GM23248 (cell line): ENCODE data around the gene KDM5B. TPM values are rescaled to one million over a fixed set of nuclear protein-coding genes. Genes with fewer than 3 reads are reported as not detected.
A peak's percentile ranks its signal among the peaks of the same experiment; 100 is the strongest.

ENCODE experiments used
- DNase-seq: peaks from one replicate; pipeline ENCODE4 v3.0.0-alpha.2; 2015
- H2AFZ ChIP-seq: fragments of 200-600 bp; sonication (generic); 2 replicates; pipeline ENCODE4 v1.6.1; 2016; ENCODE audit warnings: antibody characterized with exemption
- H3F3A ChIP-seq: fragments of 200-600 bp; sonication (generic); 2 replicates; pipeline ENCODE4 v1.6.1; 2016; ENCODE audit warnings: mild to moderate bottlenecking, antibody characterized with exemption, mixed run types; ENCODE audit not compliant: insufficient read depth
- H3K27ac ChIP-seq: fragments of 200-600 bp; sonication (generic); 2 replicates; pipeline ENCODE4 v1.5.1; 2016; ENCODE audit warnings: mild to moderate bottlenecking
- H3K27me3 ChIP-seq: fragments of 200-600 bp; sonication (generic); replicated peaks from 2 replicates; pipeline ENCODE4 v1.6.1; 2016; ENCODE audit warnings: mild to moderate bottlenecking; ENCODE audit not compliant: insufficient read depth
- H3K36me3 ChIP-seq: fragments of 200-600 bp; sonication (generic); 2 replicates; pipeline ENCODE4 v1.6.1; 2016; ENCODE audit warnings: low read depth, mild to moderate bottlenecking
- H3K4me1 ChIP-seq: fragments of 200-600 bp; sonication (generic); 2 replicates; pipeline ENCODE4 v1.6.1; 2016; ENCODE audit warnings: mild to moderate bottlenecking; ENCODE audit not compliant: insufficient read depth
- H3K4me2 ChIP-seq: fragments of 200-600 bp; sonication (generic); one replicate; pipeline ENCODE4 v1.6.1; 2016; ENCODE audit warnings: mild to moderate bottlenecking; ENCODE audit not compliant: unreplicated experiment
- H3K4me3 ChIP-seq: fragments of 200-600 bp; sonication (generic); 2 replicates; pipeline ENCODE4 v1.5.1; 2016; ENCODE audit warnings: mild to moderate bottlenecking
- H3K79me2 ChIP-seq: fragments of 200-600 bp; sonication (generic); 2 replicates; pipeline ENCODE4 v1.6.1; 2016; ENCODE audit warnings: mild to moderate bottlenecking; ENCODE audit not compliant: insufficient read depth
- H3K9ac ChIP-seq: fragments of 200-600 bp; sonication (generic); 2 replicates; pipeline ENCODE4 v1.6.1; 2016; ENCODE audit warnings: mild to moderate bottlenecking
- H3K9me2 ChIP-seq: fragments of 200-600 bp; sonication (generic); 2 replicates; pipeline ENCODE4 v1.6.1; 2016; ENCODE audit warnings: mixed run types, mild to moderate bottlenecking, moderate library complexity; ENCODE audit not compliant: insufficient read depth
- H3K9me3 ChIP-seq: fragments of 200-600 bp; sonication (generic); one replicate; pipeline ENCODE4 v1.6.1; 2017; ENCODE audit warnings: low read depth
- H4K20me1 ChIP-seq: fragments of 200-600 bp; sonication (generic); 2 replicates; pipeline ENCODE4 v1.6.0; 2016; ENCODE audit not compliant: insufficient read depth
- EZH2 ChIP-seq: fragments of 200-600 bp; sonication (generic); IDR thresholded peaks from 2 replicates; pipeline ENCODE4 v1.6.1; 2018; ENCODE audit warnings: antibody characterized with exemption, mild to moderate bottlenecking; ENCODE audit not compliant: insufficient read depth, poor library complexity, severe bottlenecking
- EZH2phosphoT487 ChIP-seq: fragments of 200-600 bp; sonication (generic); IDR thresholded peaks from 2 replicates; pipeline ENCODE4 v1.6.1; 2018; ENCODE audit warnings: antibody characterized with exemption, moderate library complexity, mild to moderate bottlenecking, low read depth; ENCODE audit not compliant: insufficient read depth
- WGBS, 2 experiments: methylation state at CpG; one replicate each; pipeline ENCODE4 v1.1.6; 2015 to 2017; ENCODE audit warnings: low lambda C conversion rate in 2 of 2, low coverage in 1 of 2; ENCODE audit errors: missing lambda C conversion rate in 2 of 2; 5-methylcytosine and 5-hydroxymethylcytosine counted together
- in situ Hi-C: fragments of 300-500 bp; cut with MboI; formaldehyde crosslinking; loops from 2 replicates; pipeline ENCODE4 v1.15.0; 2020
- polyA plus RNA-seq: library from polyadenylated mRNA; unstranded; fragments of >200 nt; fragmentation: Nextera tagmentation; extraction: Ambion mirVana; gene quantifications from 2 replicates; pipeline ENCODE4 v1.2.1, GENCODE V29; 2016
- total RNA-seq: library from RNA; depleted of rRNA; stranded (reverse); fragments of >200 nt; shearing (Covaris generic); gene quantifications from 2 replicates; pipeline ENCODE4 v1.2.3, GENCODE V29; 2014

Gene KDM5B
- total and polyA plus RNA-seq, 2 experiments from 2014 or later = 64.3 to 79.5 TPM

DNA sequence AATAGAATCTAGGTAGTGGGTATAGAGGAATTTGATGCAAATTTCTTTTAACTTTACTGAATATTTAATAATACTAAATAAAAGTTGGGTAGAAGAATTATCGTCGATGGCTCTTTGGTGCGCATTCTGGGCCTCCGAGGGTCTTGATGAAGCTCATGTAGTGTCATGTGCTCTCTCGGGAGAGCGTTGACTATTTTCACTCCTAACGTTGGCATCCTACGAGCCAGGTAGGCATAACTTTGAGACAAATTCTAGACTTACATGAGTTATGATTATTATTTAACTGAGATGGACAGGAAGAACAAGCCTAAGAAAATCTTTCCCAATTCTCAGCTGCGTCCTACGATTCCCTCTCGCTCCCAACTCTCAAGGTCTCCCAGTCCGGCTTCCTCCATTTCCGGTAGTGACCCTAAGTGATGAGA, 2.0 kb upstream of the KDM5B start:
- DNase-seq = no peak
- peak overlapping the region; percentile 89 for H3K9ac ChIP-seq
- H3K27me3 ChIP-seq = no peaks in the 10 kb centered on the region
- peaks cover 27% of the 10 kb centered on the region for H3K79me2 ChIP-seq
- WGBS, 2 experiments = 2 to 3% methylated on average over 13 of the region's 13 CpGs
- peak overlapping the region; percentile 92 for H2AFZ ChIP-seq
- H3K9me2 ChIP-seq = no peaks in the 10 kb centered on the region
- H3K9me3 ChIP-seq = no peaks in the 10 kb centered on the region
- TF ChIP-seq EZH2phosphoT487 (no peak), EZH2 (no peak)
- peak overlapping the region; percentile 81 for H3K4me3 ChIP-seq
- H4K20me1 ChIP-seq = peaks cover 8% of the 10 kb centered on the region; the same call in 1 of the 2 replicates
- peak overlapping the region; percentile 82 for H3K27ac ChIP-seq
- H3K4me2 ChIP-seq = peak overlapping the region; percentile 87
- in situ Hi-C loops = no loop called here
- peaks cover 23% of the 10 kb centered on the region for H3F3A ChIP-seq
- H3K4me1 ChIP-seq = peaks cover 23% of the 10 kb centered on the region
- H3K36me3 ChIP-seq = no peaks in the 10 kb centered on the region

GRCh38 chr1:202809597-202810159, 1.5 kb upstream of the KDM5B start:
- WGBS, 2 experiments = 36% methylated on average over 15 of the region's 15 CpGs
- TF ChIP-seq EZH2phosphoT487 (no peak), EZH2 (no peak)
- DNase-seq = peak; percentile 17
- peak overlapping the region; percentile 92 for H2AFZ ChIP-seq
- no peaks in the 10 kb centered on the region for H3K36me3 ChIP-seq
- H3K9me2 ChIP-seq = no peaks in the 10 kb centered on the region
- peak overlapping the region; percentile 87 for H3K4me2 ChIP-seq
- peak overlapping the region; percentile 89; the same call in 1 of the 2 replicates for H3K9ac ChIP-seq
- H3F3A ChIP-seq = peaks cover 28% of the 10 kb centered on the region
- H3K27ac ChIP-seq = peak overlapping the region; percentile 82
- H3K79me2 ChIP-seq = peaks cover 33% of the 10 kb centered on the region
- peaks cover 10% of the 10 kb centered on the region; the same call in 1 of the 2 replicates for H4K20me1 ChIP-seq
- H3K9me3 ChIP-seq = no peaks in the 10 kb centered on the region
- no peaks in the 10 kb centered on the region for H3K27me3 ChIP-seq
- in situ Hi-C loops = no loop called here
- H3K4me1 ChIP-seq = peaks cover 28% of the 10 kb centered on the region
- peak overlapping the region; percentile 81 for H3K4me3 ChIP-seq

DNA sequence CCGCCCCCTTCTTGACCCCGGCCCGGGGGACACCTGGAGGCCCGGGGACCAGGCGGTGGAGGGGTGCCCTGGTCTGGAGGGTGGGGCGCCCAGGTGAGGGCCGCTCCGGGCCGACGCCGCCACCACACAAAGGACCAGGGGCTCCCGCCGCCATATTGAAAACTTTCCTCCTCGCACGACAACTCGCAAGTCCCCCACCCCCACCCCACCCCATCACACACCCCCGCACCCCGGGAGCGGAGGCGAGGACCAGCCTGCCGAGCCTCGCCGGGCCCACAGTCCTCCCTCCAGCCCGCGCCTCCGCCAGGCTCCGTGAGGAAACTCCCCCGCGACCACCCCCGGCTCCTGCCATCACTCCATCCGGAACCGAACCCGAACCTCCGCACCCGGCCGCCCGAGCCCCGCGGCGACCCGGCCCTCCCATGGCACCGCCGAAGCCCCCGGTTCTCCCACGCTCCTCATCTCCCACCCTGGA, 733 bp downstream of the KDM5B start:
- H3K36me3 ChIP-seq = no peaks in the 10 kb centered on the region
- DNase-seq = peak; percentile 81
- peaks cover 31% of the 10 kb centered on the region for H4K20me1 ChIP-seq
- H3F3A ChIP-seq = peaks cover 50% of the 10 kb centered on the region
- no peaks in the 10 kb centered on the region for H3K9me2 ChIP-seq
- H3K27ac ChIP-seq = peak overlapping the region; percentile 85
- H2AFZ ChIP-seq = 0 out of 2 replicates have a peak overlapping the region, but pooled peaks have one; percentile 92
- peaks cover 55% of the 10 kb centered on the region for H3K79me2 ChIP-seq
- H3K9ac ChIP-seq = peak overlapping the region; percentile 98
- in situ Hi-C loops = no loop called here
- WGBS, 2 experiments = 0 to 2% methylated on average over 11 to 36 of the region's 45 CpGs
- peak overlapping the region; percentile 98 for H3K4me2 ChIP-seq
- TF ChIP-seq EZH2 (no peak), EZH2phosphoT487 (no peak)
- H3K27me3 ChIP-seq = no peaks in the 10 kb centered on the region
- H3K9me3 ChIP-seq = no peaks in the 10 kb centered on the region
- H3K4me3 ChIP-seq = peak overlapping the region; percentile 94
- H3K4me1 ChIP-seq = peaks cover 50% of the 10 kb centered on the region

- H3K9me3 ChIP-seq = no peaks in the 10 kb centered on the region
- peaks cover 55% of the 10 kb centered on the region for H3F3A ChIP-seq
- peaks cover 60% of the 10 kb centered on the region for H3K79me2 ChIP-seq
- H3K4me3 ChIP-seq = peak overlapping the region; percentile 94
- no peaks in the 10 kb centered on the region for H3K36me3 ChIP-seq
- 2% methylated on average over 23 to 40 of the region's 51 CpGs for WGBS, 2 experiments
- in situ Hi-C loops = no loop called here
- peak overlapping the region; percentile 98 for H3K4me2 ChIP-seq
- H3K9me2 ChIP-seq = no peaks in the 10 kb centered on the region
- peak overlapping the region; percentile 85 for H3K27ac ChIP-seq
- no peak for TF ChIP-seq EZH2phosphoT487
- no peak for TF ChIP-seq EZH2
- peaks cover 37% of the 10 kb centered on the region for H4K20me1 ChIP-seq
- H3K27me3 ChIP-seq = no peaks in the 10 kb centered on the region
- peaks cover 54% of the 10 kb centered on the region for H3K4me1 ChIP-seq
- H2AFZ ChIP-seq = peak overlapping the region; percentile 28; the same call in 1 of the 2 replicates
- DNase-seq = peak; percentile 60
- H3K9ac ChIP-seq = peak overlapping the region; percentile 98
Observed at GRCh38 chr1:202806845-202807450, 1.3 kb downstream of the KDM5B start.
